HG03521 (cell line): Measurements from ENCODE around the gene PALLD.

Experiments used
- ATAC-seq: cut with Tn5 transposase; IDR thresholded peaks from one replicate; pipeline ENCODE4 v1.9.1; 2021; ENCODE audit warnings: mild to moderate bottlenecking, moderate library complexity; ENCODE audit not compliant: unreplicated experiment

The PALLD gene

GRCh38 chr4:168522829-168523489 is 26.1 kb downstream of the PALLD start:
- ATAC-seq = no peak

GRCh38 chr4:168524006-168524405 is 27.2 kb downstream of the PALLD start:
- no peak for ATAC-seq

GRCh38 chr4:168524897-168525296 is 28.0 kb downstream of the PALLD start:
- no peak for ATAC-seq

GRCh38 chr4:168527560-168527959 is 30.7 kb downstream of the PALLD start:
- ATAC-seq = no peak

GRCh38 chr4:168528131-168528949 is 31.5 kb downstream of the PALLD start:
- no peak for ATAC-seq

- ATAC-seq = no peak
Measured at GRCh38 chr4:168529257-168529656, 32.4 kb downstream of the PALLD start.

GRCh38 chr4:168531305-168531704 is 34.5 kb downstream of the PALLD start:
- no peak for ATAC-seq

- no peak for ATAC-seq
Measured at GRCh38 chr4:168534535-168534934, 37.7 kb downstream of the PALLD start.

- no peak for ATAC-seq
Measured at GRCh38 chr4:168535689-168536088, 38.8 kb downstream of the PALLD start.

GRCh38 chr4:168536448-168536847 is 39.6 kb downstream of the PALLD start:
- no peak for ATAC-seq

- no peak for ATAC-seq
Measured at GRCh38 chr4:168537086-168537485, 40.2 kb downstream of the PALLD start.

GRCh38 chr4:168537571-168537970 is 40.7 kb downstream of the PALLD start:
- ATAC-seq = no peak

- ATAC-seq = no peak
Measured at GRCh38 chr4:168538632-168539031, 41.8 kb downstream of the PALLD start.

GRCh38 chr4:168540086-168540485 is 43.2 kb downstream of the PALLD start:
- ATAC-seq = no peak

- no peak for ATAC-seq
Measured at GRCh38 chr4:168540503-168541265, 43.8 kb downstream of the PALLD start.

- no peak for ATAC-seq
Measured at GRCh38 chr4:168541266-168541953, 44.6 kb downstream of the PALLD start.

- ATAC-seq = no peak
Measured at GRCh38 chr4:168549143-168549542, 52.3 kb downstream of the PALLD start.

GRCh38 chr4:168550064-168550766 is 53.4 kb downstream of the PALLD start:
- no peak for ATAC-seq

- no peak for ATAC-seq
Measured at GRCh38 chr4:168551211-168551610, 54.4 kb downstream of the PALLD start.

GRCh38 chr4:168551945-168552695 is 55.3 kb downstream of the PALLD start:
- ATAC-seq = no peak
